ENCODE measurements around the gene RBMS3.
"Not testable (repeated sequence)": the region's sequence is repeated elsewhere in the genome, so short reads cannot be mapped to it uniquely, and the experiment has no call there.

The RBMS3 gene

DNA sequence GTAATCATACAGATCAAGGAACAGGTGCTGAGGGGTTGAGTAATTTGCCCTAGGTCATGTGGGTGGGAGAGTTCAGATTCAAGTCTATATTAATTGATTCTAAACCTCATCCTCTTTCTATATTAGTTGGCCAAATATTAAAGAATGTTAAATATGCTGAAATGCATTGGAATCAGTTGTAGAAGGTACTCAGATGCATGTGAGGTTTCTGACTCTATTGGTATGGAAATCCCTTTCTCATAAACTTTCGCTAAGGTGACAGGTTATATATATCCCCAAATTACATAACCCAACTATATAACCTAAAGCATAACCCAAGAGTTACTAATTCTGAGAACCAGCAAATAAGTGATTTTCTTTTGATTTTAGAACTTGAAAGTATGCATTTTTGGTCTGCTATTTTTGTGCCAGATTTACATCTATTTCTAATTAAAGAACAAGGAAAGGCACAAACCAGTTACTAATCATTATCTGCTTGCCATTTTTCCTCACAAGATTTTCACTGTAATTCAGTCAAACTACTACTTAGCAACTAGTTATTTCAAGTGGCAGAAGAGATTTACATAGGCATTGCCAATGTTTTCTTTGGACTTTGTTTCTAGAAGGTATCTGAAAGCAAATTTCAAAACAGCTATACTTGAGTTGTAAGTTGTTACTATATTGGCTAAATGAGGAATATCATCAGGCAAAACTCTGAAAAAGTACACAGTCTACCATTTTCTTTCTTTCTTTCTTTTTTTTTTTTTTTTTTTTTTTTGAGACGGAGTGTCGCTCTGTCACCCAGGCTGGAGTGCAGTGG is 201.3 kb downstream of the RBMS3 start:
- DNase-seq (ENCODE audit: low spot score), result no peak

DNA sequence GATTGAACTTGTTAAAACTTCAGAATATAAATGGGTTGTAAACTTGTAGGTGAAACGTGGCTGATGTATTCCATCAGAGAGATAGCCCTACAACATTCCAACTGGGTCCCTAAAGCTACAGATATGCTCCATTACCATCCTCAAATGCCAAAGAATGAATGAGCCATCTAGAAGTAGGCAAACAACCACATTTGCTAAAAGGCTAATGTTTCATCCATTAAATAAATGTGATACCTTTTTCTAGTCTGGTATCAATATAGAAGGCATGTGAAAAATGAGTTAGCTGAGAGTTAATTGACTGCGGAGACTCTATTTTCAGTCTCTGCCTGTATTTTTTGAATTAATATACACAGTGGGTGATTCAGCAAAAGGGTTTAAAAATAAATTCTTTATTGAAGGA is 203.8 kb downstream of the RBMS3 start:
- no peak for DNase-seq (ENCODE audit: low spot score)

DNA sequence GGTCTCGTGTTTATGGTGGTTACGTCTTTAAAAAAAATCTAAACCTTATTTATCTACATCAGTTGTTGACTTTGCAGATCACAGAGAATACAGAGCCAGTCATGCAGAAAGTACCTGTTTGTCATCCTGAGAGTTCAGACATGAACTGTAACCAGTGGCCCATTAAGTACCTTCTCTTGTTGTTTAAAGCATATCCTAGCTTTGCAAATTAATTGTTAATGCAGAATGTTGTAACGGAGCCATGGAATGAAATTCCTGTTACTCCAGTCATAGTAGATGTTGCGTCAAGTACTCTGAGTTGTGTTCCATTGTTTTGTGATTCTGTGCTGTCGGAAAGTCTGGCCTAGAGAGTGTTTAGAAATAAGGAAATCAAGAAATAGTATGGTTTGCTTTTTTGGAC is 205.2 kb downstream of the RBMS3 start:
- no peak for DNase-seq (ENCODE audit: low spot score)

DNA sequence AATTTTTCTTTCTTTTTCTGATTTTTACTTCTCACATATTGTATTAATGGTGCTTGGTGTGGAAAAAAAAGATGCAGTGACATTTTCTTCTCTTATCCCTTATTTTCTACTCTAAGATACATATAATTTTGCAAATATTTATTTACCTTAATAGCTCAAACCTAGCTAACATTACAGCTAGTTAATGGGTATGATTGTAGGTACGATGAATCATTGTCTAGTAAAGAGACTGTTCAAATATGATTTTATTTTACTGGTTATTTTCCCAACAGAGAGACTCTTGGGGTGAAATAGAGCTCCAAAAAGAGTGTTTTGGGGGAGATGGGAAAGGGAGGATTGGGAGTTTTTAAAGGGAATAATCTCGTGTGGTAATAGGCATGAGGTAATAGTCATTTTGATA is 206.0 kb downstream of the RBMS3 start:
- DNase-seq (ENCODE audit: low spot score), result no peak

DNA sequence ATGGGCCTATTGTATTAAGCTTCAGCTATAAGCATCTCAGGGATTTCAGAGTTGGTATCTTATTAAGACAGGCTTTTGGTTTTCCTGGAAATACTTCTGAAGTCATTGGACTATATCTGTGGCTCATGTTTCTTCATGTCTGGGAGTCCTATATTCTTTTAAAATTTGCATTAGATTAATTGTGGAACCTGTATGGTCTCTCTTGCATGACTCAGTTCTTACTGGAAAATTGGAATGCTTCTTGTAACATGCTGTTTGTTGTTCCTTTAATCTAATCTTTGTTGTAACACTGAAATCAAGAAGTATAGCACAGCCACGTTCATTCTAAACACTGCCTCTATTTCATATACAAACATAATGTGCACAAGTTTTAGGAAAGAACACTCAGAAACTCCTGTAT is 208.1 kb downstream of the RBMS3 start:
- no peak for DNase-seq (ENCODE audit: low spot score)

DNA sequence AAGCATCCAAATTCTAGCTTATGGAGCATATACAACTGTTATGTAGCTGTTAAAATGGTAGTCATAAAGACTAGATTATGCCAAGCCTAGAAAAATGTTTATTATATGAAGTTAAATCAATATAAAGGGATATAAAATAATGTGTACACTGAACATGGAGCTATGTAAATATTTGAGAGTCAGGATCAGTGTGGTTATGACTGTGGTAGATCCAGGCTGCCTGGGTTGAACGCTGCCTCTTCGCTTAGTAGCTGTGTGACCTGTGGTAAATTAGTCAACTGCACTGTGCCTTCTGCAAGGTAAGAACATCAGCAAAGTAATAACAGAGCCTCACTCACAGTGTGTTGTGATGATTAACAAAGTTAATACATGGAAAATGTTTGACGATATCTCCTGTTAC is 212.2 kb downstream of the RBMS3 start:
- DNase-seq (ENCODE audit: low spot score), result no peak

DNA sequence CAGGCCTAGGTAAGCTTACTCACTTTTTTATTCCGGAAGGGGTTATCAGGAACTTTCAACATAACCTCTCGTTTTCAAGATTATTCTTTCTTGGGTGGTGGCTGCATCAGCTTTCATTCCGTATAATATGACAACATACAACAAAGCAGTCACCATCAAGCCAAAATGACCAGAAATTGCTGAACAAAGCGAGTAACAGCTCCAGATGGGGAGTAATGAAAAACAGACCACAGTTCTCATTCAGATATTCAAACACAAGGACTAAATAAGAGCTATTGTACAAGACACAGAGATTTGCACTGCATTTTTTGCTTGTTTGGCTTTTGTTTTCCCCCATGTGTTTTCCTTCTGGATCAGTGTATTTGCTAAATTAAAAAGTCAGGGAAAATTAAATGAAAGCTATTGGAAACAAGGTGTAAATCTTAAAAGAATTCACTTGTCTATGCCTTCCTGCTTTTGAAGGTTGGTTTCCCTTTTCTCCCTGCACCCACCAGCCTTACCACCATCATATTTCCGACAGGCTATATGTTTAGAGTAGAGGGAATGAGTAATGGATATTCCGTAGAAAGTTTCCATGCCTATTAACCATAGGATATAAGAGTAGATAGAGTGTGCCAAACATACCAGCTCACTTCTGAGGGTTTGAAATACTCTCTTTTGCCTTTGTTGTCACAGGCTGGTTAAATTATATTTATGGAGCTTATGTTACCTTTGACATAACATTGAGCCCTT is 213.6 kb downstream of the RBMS3 start:
- no peak for DNase-seq (ENCODE audit: low spot score)

DNA sequence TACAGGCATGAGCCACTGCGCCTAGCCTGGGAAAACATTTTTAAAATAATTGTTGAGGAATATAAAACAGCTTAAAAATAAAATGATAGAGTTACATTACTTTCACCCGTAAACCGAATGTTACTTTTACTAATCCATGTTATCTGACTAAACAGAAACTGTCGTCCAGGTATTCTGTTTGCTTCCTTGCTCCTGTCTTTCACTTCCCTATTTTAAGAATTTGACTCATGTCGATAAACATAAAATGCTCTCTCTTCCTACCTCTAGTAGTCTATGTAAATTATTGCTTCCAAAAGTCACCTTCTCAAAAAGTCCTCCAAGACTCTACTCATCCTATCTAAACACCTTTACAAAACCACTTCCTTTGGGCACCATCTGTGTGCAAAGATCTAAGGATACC is 216.4 kb downstream of the RBMS3 start:
- no peak for DNase-seq (ENCODE audit: low spot score)

DNA sequence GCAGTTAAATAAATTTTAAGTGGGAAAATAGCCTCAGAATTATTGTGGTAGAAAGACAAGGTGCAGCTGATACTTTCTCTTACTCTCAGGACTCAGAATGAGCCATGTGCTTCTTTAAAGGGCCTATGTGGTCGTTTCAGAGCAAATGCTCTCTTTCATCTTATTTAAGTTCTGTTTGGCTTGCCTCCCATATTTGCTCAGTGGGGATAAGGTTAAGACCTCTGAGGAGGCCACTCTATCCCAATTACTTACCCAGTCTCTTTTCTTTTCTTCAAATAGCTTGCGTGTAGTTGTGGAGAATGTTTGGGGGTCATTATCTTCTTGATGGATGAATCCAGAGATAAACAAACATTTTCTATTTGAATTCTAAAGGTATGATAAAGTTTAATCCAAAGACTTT is 221.9 kb downstream of the RBMS3 start:
- no peak for DNase-seq (ENCODE audit: low spot score)

DNA sequence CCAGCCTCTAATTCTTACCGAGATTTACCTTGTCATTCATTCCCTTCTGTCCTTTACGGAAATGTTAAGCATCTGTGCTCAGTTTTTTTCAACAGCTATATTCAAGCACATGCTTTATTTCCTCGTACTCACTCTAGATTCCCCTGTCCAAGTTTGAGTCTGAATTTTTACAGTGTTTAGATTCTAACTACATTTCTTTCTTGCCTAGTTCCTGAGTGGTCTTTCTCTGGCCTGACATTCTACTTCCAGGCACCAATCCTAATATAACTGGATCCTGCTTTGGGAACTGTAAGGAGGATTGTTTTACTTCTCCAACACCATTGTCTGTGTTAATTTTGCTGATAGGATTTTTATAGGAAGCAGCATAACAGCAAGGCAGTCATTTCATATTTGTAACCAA is 222.4 kb downstream of the RBMS3 start:
- no peak for DNase-seq (ENCODE audit: low spot score)

DNA sequence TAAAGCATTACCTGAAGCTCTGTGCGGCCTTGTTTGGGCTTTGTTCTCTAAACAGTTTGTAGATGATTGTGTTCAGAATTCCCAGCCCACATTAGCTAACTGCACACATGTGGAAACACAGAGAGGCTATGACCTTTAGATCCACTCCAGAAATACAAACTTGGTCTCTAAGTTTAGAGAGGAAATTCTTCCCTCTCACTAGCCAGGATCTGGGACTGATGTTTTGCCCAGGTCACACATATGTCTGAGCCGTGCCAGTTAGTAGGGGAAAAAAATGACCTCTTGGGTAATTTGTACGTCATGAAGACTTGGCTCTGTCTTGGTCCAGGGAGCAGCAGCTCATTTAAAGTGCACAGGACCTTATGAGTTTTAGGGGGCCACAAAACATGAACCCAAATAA is 223.1 kb downstream of the RBMS3 start:
- no peak for DNase-seq (ENCODE audit: low spot score)

DNA sequence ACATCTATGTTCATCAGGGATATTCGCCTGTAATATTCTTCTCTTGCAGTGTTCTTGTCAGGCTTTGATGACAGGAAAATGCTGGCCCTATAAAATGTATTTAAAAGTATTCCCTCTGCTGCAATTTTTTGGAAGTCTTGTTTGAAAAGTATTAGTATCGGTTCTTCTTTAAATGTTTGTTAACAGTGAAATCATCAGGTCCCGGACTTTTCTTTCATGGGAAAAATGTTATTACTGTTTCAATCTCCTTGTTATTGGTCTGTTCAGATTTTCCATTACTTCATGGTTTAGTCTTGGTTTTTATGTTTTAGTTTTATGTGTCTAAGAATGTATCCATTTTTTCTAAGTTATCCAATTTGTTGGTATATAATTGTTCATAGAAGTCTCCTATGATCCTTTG is 225.6 kb downstream of the RBMS3 start:
- DNase-seq (ENCODE audit: low spot score), result no peak

DNA sequence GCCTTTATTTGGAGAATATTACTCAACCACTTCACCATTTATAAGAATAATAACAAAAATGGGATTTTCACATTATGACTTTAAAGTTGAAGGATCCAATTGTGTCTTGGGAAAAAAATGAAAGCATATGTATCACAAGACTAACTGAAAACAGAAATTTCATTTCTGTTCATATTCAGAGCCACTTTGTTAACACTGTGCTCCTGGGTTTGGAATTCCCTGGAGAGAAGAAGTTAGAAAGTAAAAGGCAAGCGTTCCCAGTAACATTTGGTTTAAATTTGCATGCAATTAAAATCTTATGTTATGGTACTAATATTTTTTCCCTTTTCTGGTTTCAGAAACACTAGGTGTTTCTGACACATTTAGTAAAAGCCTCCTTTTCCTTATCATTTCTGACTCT is 230.8 kb downstream of the RBMS3 start:
- no peak for DNase-seq (ENCODE audit: low spot score)

DNA sequence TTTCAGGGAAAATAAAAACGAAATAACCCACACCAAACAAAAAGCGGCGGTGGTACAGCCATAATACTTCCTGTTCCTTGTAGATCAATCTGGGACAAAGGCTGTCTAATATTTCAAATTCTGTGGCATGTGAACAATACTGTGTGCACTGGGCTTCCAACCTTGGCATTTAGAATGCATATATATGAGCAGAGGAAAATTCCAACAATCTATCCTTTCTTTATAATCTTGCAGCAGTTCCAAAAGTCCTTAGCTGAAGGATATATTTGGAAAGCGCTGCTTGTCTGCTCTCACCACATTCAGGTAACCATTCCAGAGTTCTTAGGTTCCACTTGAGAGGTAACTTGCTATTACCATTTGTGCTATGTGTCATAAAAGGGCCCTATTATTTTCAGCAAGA is 231.8 kb downstream of the RBMS3 start:
- DNase-seq (ENCODE audit: low spot score), result no peak

DNA sequence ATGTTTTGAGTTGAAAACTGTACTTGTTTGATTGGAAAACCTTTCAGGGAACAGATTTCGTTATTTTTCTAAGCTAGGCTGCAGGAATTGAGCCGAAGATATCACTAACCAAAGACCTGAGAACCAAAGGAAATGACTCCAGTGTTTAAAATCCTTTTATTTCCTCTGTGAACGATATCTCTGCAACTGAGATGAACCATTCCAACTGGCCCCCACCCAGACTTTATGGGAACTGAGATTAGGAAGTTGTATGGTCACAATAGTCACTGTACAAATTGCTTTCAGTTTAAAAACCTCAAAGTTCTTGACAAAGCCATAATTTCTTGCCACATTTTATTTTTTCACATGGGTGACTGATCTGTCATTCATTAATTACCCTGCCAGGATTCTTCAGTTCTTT is 232.4 kb downstream of the RBMS3 start:
- DNase-seq (ENCODE audit: low spot score), result no peak

DNA sequence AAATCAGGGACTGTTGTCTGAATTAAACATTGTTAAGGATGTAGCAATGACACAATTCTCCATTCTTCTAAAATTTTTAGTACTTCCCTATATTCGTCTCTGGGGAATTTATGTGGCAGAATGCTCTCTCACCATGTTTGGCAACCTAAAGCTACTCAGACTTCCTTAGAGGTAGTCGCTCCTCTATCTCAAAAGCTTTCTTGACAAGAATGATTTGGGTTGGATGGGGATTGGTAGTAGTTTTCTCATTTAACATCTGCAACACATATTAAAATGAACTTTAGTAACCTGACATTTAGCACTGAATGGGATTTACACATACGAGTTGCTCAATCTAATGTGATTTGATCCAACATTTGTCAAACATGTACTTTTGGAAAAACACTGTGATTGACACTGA is 233.3 kb downstream of the RBMS3 start:
- DNase-seq (ENCODE audit: low spot score), result no peak

DNA sequence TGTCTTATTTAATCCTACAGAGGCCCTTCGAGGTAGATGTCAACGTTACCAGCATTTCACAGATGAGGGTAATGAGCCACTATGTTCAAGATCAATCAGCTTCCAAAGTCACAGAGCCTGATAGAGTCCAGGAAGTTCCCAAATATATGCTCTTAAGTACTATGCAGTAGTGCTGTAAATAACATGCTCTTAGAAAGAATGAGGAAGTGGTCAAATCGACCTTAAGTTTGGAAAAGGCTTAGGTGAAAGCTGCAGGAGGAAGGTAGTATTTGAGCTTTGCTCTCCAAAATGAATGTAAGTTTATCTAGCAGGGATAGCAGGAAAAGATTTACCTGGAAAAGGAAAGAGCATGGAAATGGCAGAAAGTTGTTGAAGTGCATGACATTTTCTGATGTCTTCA is 234.0 kb downstream of the RBMS3 start:
- DNase-seq (ENCODE audit: low spot score), result no peak

DNA sequence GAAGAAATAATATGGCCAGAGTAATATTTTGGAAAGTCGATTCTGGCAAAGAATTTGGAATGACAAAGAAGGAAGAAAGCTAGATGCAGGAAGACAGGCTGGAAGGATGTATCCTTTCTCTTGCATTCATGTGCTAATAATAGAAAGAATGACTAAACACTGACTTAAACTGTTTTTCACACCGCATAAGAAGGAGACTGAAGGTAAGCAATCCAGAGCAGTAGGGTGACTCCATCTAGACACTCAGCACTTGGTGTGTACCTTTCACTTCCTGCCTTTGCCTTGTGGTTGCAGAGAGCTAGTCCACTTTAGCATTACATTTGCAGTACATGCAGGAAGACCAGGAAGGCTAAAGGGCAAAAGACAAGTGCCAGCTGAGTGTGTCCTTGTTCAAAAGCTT is 234.6 kb downstream of the RBMS3 start:
- peak; percentile 17 for DNase-seq (ENCODE audit: low spot score)

DNA sequence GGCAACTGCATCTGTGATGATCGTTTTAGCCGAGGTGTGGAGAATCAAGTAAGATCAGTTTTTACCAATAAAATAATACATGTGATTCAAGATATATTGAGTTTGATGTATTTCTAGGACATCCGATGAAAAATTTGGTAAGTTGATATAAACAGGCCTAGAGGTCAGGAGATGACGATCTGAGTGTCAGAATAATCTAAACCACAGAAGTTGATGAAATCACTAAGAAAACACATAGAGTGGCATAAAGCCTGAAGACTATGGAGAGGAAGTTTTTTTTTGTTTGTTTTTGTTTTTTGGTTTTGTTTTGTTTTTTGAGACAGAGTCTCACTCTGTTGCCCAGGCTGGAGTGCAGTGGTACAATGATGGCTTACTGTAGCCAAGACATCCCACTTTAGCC is 235.3 kb downstream of the RBMS3 start:
- DNase-seq (ENCODE audit: low spot score), result no peak

DNA sequence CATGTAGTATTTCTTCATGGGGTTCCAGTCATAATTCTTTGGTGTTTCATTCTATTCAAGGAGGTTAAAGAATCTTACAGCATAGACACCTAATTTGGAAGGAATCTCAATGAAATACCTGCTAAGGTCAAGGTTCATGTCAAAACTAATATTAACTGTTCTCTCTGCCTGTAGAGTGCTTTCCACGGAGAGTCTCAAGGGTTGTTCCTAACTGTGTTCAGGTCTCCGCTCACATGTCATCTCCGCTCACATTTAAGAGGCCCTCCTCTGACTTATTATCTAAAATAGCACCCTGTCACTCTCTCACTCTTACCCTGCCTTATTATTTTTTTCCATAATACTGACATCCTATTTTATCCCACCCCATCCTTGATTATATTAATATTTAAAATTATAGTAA is 239.9 kb downstream of the RBMS3 start:
- no peak for DNase-seq (ENCODE audit: low spot score)

DNA sequence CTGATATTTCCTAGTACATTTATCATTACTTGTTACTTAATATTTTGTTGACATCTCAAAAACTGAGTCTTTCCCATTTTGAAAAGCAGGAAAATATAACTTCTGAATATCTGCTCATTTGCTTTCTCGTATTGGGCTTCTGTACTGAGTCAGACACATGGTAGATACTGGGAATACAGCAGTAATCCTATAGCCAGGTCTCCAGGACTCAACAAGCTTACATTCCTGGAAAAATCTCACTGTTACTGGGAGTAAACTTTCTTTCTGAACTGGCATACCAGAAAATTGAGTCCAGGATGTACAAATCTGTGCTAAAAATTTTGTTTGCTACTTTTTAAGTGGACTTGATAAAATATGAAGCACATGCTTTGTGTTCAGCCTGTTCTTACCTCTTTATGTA is 240.4 kb downstream of the RBMS3 start:
- DNase-seq (ENCODE audit: low spot score), result no peak

DNA sequence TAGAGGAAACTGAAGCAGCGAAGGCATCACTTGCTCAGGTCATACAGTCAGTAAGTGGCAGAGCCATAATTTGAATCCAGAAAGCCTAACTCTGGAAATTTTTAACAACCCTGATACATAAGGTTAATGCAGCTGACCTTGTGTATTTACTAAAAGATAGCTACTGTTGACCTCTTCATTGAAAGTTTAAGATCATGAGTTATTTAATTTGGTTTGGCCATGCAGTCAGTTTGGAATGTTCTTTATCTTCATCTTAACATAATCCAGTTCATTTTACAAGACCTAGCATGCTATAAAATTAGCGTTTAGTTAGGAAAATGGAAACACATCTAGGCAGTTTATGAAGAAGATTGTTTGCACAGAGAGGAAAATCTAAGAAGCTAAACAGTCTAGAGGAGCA is 240.9 kb downstream of the RBMS3 start:
- DNase-seq (ENCODE audit: low spot score), result no peak

DNA sequence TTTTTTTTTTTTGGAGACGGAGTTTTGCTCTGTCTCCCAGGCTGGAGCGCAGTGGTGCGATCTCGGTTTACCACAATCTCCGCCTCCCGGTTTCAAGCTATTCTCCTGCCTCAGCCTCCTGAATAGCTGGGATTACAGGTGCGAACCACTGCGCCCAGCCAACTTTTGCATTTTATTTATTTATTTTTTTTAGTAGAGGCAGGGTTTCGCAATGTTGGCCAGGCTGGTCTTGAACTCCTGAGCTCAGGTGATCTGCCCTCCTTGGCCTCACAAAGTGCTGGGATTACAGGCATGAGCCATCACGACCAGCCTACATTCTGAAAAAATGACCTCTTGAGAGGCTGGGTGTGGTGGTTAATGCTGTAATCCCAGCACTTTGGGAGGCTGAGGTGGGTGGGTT is 243.6 kb downstream of the RBMS3 start:
- not testable (repeated sequence) for DNase-seq (ENCODE audit: low spot score)

Measured in hepatic stellate cell (primary cell).